Fibroblast of skin of left quadriceps (primary cell): ENCODE measurements around the gene ZNF486.
"Not testable (repeated sequence)": the region's sequence is repeated elsewhere in the genome, so short reads cannot be mapped to it uniquely, and the experiment has no call there.

Source experiments
- DNase-seq, 2 experiments: peaks; one replicate each; pipeline ENCODE4 v3.0.0-alpha.2; 2013; ENCODE audit warnings: low read depth in 2 of 2

ZNF486 gene

GRCh38 chr19:20233105-20233504, 66.1 kb downstream of the ZNF486 start:
- no peak for DNase-seq

- DNase-seq, result no peak
Measured at GRCh38 chr19:20235156-20235555, 68.1 kb downstream of the ZNF486 start.

GRCh38 chr19:20237773-20238623, 71.0 kb downstream of the ZNF486 start:
- DNase-seq, result peak; percentile 66 to 67

- no peak for DNase-seq
Measured at GRCh38 chr19:20243629-20244028, 76.6 kb downstream of the ZNF486 start.

GRCh38 chr19:20244356-20244755, 77.3 kb downstream of the ZNF486 start:
- DNase-seq, result no peak

- no peak for DNase-seq
Measured at GRCh38 chr19:20245309-20245708, 78.3 kb downstream of the ZNF486 start.

GRCh38 chr19:20247016-20247683, 80.1 kb downstream of the ZNF486 start:
- DNase-seq, result no peak

GRCh38 chr19:20248258-20248657, 81.2 kb downstream of the ZNF486 start:
- not testable (repeated sequence) for DNase-seq
